ENCODE measurements around the gene DAPK1. TPM values are rescaled to one million over a fixed set of nuclear protein-coding genes. Genes with fewer than 3 reads are reported as not detected.

DAPK1 gene
- total and polyA plus RNA-seq, 8 donors: 9.0 to 88.7 (median 50.7) TPM

DNA sequence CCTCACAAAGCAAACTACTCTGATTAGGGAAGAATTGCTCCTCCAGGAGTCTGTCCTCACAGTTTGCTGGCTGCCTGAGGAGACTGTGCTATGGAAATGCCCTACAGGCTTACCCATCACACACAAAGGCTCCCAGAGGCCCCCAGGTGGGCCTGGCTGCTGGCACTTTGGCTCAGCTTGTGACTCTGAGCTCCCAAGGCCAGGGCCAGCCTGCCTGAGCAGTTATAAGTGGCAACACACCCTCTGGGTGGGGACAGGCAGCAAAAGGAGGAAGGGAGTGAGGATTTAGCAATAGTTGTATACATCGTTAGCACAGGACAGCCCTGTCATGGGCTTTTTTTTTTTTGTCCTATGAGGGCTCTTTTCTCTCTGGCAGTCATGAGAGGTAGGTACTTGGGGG lies 103.5 kb downstream of the DAPK1 start:
- TF ChIP-seq POLR2A (IDR thresholded peaks at IDR 0.05) (no peak), POLR2AphosphoS5 (IDR thresholded peaks at IDR 0.05) (no peak), EP300 (IDR thresholded peaks at IDR 0.05) (no peak)
- TF ChIP-seq, protein P1, sequence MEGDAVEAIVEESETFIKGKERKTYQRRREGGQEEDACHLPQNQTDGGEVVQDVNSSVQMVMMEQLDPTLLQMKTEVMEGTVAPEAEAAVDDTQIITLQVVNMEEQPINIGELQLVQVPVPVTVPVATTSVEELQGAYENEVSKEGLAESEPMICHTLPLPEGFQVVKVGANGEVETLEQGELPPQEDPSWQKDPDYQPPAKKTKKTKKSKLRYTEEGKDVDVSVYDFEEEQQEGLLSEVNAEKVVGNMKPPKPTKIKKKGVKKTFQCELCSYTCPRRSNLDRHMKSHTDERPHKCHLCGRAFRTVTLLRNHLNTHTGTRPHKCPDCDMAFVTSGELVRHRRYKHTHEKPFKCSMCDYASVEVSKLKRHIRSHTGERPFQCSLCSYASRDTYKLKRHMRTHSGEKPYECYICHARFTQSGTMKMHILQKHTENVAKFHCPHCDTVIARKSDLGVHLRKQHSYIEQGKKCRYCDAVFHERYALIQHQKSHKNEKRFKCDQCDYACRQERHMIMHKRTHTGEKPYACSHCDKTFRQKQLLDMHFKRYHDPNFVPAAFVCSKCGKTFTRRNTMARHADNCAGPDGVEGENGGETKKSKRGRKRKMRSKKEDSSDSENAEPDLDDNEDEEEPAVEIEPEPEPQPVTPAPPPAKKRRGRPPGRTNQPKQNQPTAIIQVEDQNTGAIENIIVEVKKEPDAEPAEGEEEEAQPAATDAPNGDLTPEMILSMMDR (IDR thresholded peaks at IDR 0.05): no peak
- DNase-seq: peak; percentile 54 to 72
- WGBS, 5 donors: 29 to 58% (median 48%) methylated on average over 1 of the region's 1 CpG
- Histone ChIP-seq H3K4me1 (peaks cover 46 to 72% (median 56%) of the 10 kb centered on the region in 4 donors), H3K9me3 (no peaks in the 10 kb centered on the region), H3K27ac (peak overlapping the region in 4 of 5 donors; percentile 40 to 68 (median 56)), H3K27me3 (no peaks in the 10 kb centered on the region), H3K36me3 (peaks cover 0 to 15% (median 14%) of the 10 kb centered on the region in 4 donors), H3K4me3 (no peak overlapping the region)
- intact Hi-C loops (cut with DNase I; ENCODE audit: low total_unique reads): no loop called here

DNA sequence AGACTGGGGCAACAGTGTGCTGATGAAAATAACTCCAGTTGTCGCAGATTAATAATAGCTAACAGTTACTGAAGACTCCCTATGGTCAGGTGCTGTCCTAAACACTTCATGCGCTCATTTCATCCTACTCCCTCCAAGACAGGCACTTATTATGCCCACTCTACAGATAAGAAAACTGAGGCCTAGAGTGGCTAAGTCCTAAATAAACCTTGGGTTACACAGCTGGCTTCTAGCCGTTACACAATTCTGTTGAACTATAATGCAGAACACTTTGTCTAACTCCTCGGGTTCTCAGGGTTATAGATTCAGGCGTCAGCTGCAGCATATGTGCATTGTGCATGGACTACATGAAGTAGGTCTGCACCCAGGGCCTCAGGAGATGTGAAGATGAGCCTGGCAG lies 103.9 kb downstream of the DAPK1 start:
- DNase-seq: no peak
- peaks cover 0 to 17% (median 15%) of the 10 kb centered on the region in 4 donors for H3K36me3 ChIP-seq
- H3K9me3 ChIP-seq: no peaks in the 10 kb centered on the region
- no peak overlapping the region for H3K4me3 ChIP-seq
- peak overlapping the region in 4 of 5 donors; percentile 40 to 68 (median 56) for H3K27ac ChIP-seq
- TF ChIP-seq POLR2A (IDR thresholded peaks at IDR 0.05) (no peak), POLR2AphosphoS5 (IDR thresholded peaks at IDR 0.05) (no peak), EP300 (IDR thresholded peaks at IDR 0.05) (no peak)
- TF ChIP-seq, protein P1 (IDR thresholded peaks at IDR 0.05): no peak
- WGBS, 5 donors: 73 to 89% (median 80%) methylated on average over 5 of the region's 5 CpGs
- H3K27me3 ChIP-seq: no peaks in the 10 kb centered on the region
- intact Hi-C loops (cut with DNase I; ENCODE audit: low total_unique reads): no loop called here
- H3K4me1 ChIP-seq: peaks cover 42 to 68% (median 52%) of the 10 kb centered on the region in 4 donors

DNA sequence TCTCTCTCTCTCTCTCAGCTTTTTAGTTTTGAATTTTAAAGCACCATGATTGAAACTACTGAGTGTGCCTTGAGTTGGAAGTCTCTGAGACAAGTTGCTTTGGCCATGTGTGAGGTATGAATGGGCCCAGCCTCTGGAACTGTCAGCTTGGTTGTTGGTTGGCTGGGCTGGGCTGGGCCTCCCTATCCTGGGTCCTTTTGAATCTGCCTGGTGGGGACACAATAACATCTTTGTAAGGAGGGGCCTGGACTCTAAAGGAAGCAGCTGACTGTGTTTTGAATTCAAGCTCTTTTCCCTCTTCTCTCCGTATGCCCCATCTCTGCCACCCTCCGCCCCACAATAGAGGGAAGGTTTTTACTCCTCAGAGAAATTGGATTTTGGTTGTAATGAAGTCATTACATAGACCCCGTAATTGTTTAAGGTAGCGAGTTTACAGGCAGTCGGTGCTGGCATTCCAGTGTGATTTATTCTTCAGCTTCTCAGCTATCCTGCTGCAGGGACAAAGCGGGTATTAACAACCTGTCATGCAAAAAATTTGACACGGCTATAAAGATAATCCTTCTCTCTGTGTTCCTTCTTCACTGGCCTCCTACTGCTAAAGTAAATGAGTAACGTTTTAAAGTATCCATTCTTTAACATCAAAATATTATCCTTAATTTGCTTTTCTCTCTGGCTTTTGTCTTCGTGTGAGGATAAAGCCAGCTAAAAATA lies 105.4 kb downstream of the DAPK1 start:
- peaks cover 27 to 54% (median 41%) of the 10 kb centered on the region in 4 donors for H3K4me1 ChIP-seq
- H3K9me3 ChIP-seq: no peaks in the 10 kb centered on the region
- intact Hi-C loops (cut with DNase I; ENCODE audit: low total_unique reads): no loop called here
- H3K27ac ChIP-seq: no peak overlapping the region
- TF ChIP-seq, protein P1 (IDR thresholded peaks at IDR 0.05): no peak
- no peak for TF ChIP-seq EP300 (IDR thresholded peaks at IDR 0.05)
- TF ChIP-seq POLR2AphosphoS5 (IDR thresholded peaks at IDR 0.05): no peak
- TF ChIP-seq POLR2A (IDR thresholded peaks at IDR 0.05): no peak
- 75 to 88% (median 86%) methylated on average over 9 of the region's 9 CpGs for WGBS, 5 donors
- no peaks in the 10 kb centered on the region for H3K27me3 ChIP-seq
- peaks cover 0 to 29% (median 20%) of the 10 kb centered on the region in 4 donors for H3K36me3 ChIP-seq
- no peak for DNase-seq
- H3K4me3 ChIP-seq: no peak overlapping the region

DNA sequence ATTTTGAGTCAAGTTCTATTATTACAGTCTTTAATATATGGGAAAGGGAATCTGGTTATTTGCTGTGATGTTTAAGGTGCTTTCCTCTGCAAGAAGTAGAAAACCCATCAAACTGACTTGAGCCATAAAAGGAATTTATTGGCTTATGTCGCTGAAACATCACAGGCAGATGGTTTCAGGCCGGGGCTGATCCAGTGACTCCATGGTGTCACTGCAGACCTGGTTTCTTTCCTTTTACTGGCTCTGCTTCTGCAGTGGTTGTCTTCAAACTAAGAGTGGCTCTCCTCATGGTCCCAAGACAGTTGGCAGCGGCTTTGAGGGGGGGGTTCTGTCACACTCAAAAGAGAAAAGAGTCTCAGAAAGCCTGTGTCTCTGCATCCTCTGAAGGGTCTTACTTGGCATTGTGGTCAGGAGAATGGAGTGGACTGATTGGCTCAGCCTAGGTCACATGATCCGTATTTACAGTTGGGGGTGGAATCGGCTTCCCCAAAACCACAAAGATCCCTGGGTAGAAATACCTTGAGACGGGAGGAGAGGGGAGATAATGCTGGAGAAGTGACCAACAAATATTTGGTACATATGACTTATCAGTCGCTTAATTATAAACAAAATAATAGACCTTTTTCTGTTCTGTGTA lies 106.3 kb downstream of the DAPK1 start:
- Histone ChIP-seq H3K4me1 (peaks cover 20 to 45% (median 32%) of the 10 kb centered on the region in 4 donors), H3K27ac (no peak overlapping the region), H3K36me3 (peaks cover 0 to 30% (median 28%) of the 10 kb centered on the region in 4 donors), H3K9me3 (no peaks in the 10 kb centered on the region), H3K4me3 (no peak overlapping the region), H3K27me3 (no peaks in the 10 kb centered on the region)
- no peak for DNase-seq
- TF ChIP-seq POLR2AphosphoS5 (IDR thresholded peaks at IDR 0.05) (no peak), POLR2A (IDR thresholded peaks at IDR 0.05) (no peak), EP300 (IDR thresholded peaks at IDR 0.05) (no peak)
- TF ChIP-seq, protein P1 (IDR thresholded peaks at IDR 0.05): no peak
- WGBS, 5 donors: 76 to 80% (median 77%) methylated on average over 7 of the region's 7 CpGs
- intact Hi-C loops (cut with DNase I; ENCODE audit: low total_unique reads): no loop called here

All from stomach (tissue), 9 donors.